WTC11 (cell line): ENCODE results near the gene KLHL7. TPM values are rescaled to one million over a fixed set of nuclear protein-coding genes. Genes with fewer than 3 reads are reported as not detected.

Experiments
- ATAC-seq: fragments of 200-7000 bp; cut with Tn5 transposase; 2 replicates; pipeline ENCODE4 v1.10.0; 2021; ENCODE audit warnings: mild to moderate bottlenecking, moderate library complexity
- CTCF ChIA-PET: fragments of 300-600 bp; sonication (Branson Sonifier 250); formaldehyde crosslinking; loops from one replicate; lab custom pipeline; 2021; ENCODE audit warnings: antibody characterized with exemption; lab: Charles Lee
- POLR2A ChIA-PET: fragments of 350-600 bp; sonication (Branson Sonifier 250); formaldehyde crosslinking; loops from one replicate; lab custom pipeline; 2021; ENCODE audit warnings: antibody characterized with exemption; lab: Charles Lee
- DNase-seq: peaks from one replicate; pipeline ENCODE4 v3.0.0; 2021; ENCODE audit warnings: low spot score
- H3K27ac Mint-ChIP-seq: 2 replicates; pipeline ENCODE4 v1.8.0; 2021; ENCODE audit warnings: mixed read lengths
- H3K27me3 Mint-ChIP-seq: 2 replicates; pipeline ENCODE4 v1.8.0; 2021; ENCODE audit warnings: low read depth, mild to moderate bottlenecking, moderate library complexity, mixed read lengths
- H3K36me3 Mint-ChIP-seq: 2 replicates; pipeline ENCODE4 v1.8.0; 2021; ENCODE audit warnings: mixed read lengths
- H3K4me1 Mint-ChIP-seq: 2 replicates; pipeline ENCODE4 v1.8.0; 2022; ENCODE audit warnings: mixed read lengths
- H3K4me3 Mint-ChIP-seq: 2 replicates; pipeline ENCODE4 v1.8.0; 2021; ENCODE audit warnings: mild to moderate bottlenecking, moderate library complexity, mixed read lengths
- H3K9me3 Mint-ChIP-seq: 2 replicates; pipeline ENCODE4 v1.8.0; 2021; ENCODE audit warnings: mixed read lengths
- E2F5 ChIP-seq: sonication (generic); formaldehyde crosslinking; IDR thresholded peaks from 2 replicates; pipeline ENCODE4 v1.8.1; 2022; ENCODE audit warnings: mild to moderate bottlenecking, moderate library complexity, missing genetic modification reagents
- EMX1 ChIP-seq: fragments of 250-450 bp; sonication (Bioruptor Pico); IDR thresholded peaks from 2 replicates; pipeline ENCODE4 v1.8.0; 2021; ENCODE audit warnings: mild to moderate bottlenecking
- IRF2 ChIP-seq: sonication (generic); formaldehyde crosslinking; IDR thresholded peaks from 2 replicates; pipeline ENCODE4 v1.8.0; 2022; ENCODE audit warnings: low read depth, missing genetic modification reagents, borderline replicate concordance
- JUN ChIP-seq: sonication (generic); formaldehyde crosslinking; IDR thresholded peaks from 2 replicates; pipeline ENCODE4 v1.8.0; 2023; ENCODE audit warnings: mild to moderate bottlenecking, missing genetic modification reagents
- MAX ChIP-seq: sonication (generic); formaldehyde crosslinking; IDR thresholded peaks from 2 replicates; pipeline ENCODE4 v1.8.0; 2022; ENCODE audit warnings: mild to moderate bottlenecking, missing genetic modification reagents
- MYBL2 ChIP-seq: sonication (generic); formaldehyde crosslinking; IDR thresholded peaks from 2 replicates; pipeline ENCODE4 v1.8.1; 2023; ENCODE audit warnings: mild to moderate bottlenecking, moderate library complexity, missing genetic modification reagents
- NFATC4 ChIP-seq: fragments of 250-450 bp; sonication (Bioruptor Pico); IDR thresholded peaks from 2 replicates; pipeline ENCODE4 v1.9.0; 2021; ENCODE audit warnings: mild to moderate bottlenecking
- NR2C2 ChIP-seq: sonication (generic); formaldehyde crosslinking; IDR thresholded peaks from 2 replicates; pipeline ENCODE4 v1.8.0; 2022; ENCODE audit warnings: mild to moderate bottlenecking, missing genetic modification reagents
- NR3C1 ChIP-seq: sonication (generic); formaldehyde crosslinking; conservative IDR thresholded peaks from 2 replicates; pipeline ENCODE4 v1.8.1; 2023; ENCODE audit warnings: low read depth, mild to moderate bottlenecking, missing genetic modification reagents
- PRDM15 ChIP-seq: sonication (generic); formaldehyde crosslinking; IDR thresholded peaks from 2 replicates; pipeline ENCODE4 v1.8.0; 2022; ENCODE audit warnings: missing genetic modification reagents
- RELA ChIP-seq: sonication (generic); formaldehyde crosslinking; IDR thresholded peaks from 2 replicates; pipeline ENCODE4 v1.8.1; 2022; ENCODE audit warnings: missing genetic modification reagents, mild to moderate bottlenecking, borderline replicate concordance
- SP1 ChIP-seq: sonication (generic); formaldehyde crosslinking; conservative IDR thresholded peaks from 2 replicates; pipeline ENCODE4 v1.8.1; 2022; ENCODE audit warnings: missing genetic modification reagents
- USF1 ChIP-seq: sonication (generic); formaldehyde crosslinking; IDR thresholded peaks from 2 replicates; pipeline ENCODE4 v1.8.0; 2022; ENCODE audit warnings: mild to moderate bottlenecking, missing genetic modification reagents
- ZNF423 ChIP-seq: fragments of 250-450 bp; sonication (Bioruptor Pico); IDR thresholded peaks from 2 replicates; pipeline ENCODE4 v2.1.2; 2022; ENCODE audit warnings: mild to moderate bottlenecking, moderate library complexity
- total RNA-seq: library from RNA; stranded (reverse); gene quantifications from 3 replicates; pipeline ENCODE4 v1.2.3, GENCODE V29; 2021
- TF ChIP-seq, protein P1 (sequence below): fragments of 250-450 bp; sonication (Bioruptor Pico); IDR thresholded peaks from 2 replicates; pipeline ENCODE4 v1.9.0; 2021; ENCODE audit warnings: mild to moderate bottlenecking
- TF ChIP-seq, protein P2 (sequence below): sonication (generic); formaldehyde crosslinking; IDR thresholded peaks from 2 replicates; pipeline ENCODE4 v1.8.0; 2023; ENCODE audit warnings: mild to moderate bottlenecking, missing genetic modification reagents

The KLHL7 gene
- total RNA-seq, 1 experiment from 2014 or later, result 82.1 TPM

- POLR2A ChIA-PET, result no interaction called here
- Mint-ChIP-seq H3K4me3 (no peak overlapping the region), H3K9me3 (no peaks in the 10 kb centered on the region), H3K4me1 (no peaks in the 10 kb centered on the region), H3K27me3 (no peaks in the 10 kb centered on the region), H3K27ac (no peak overlapping the region), H3K36me3 (peaks cover 11% of the 10 kb centered on the region)
- no peak for DNase-seq
- ATAC-seq, result no peak
- TF ChIP-seq NR2C2 (CRISPR knock-in tag) (no peak), PRDM15 (CRISPR knock-in tag) (no peak), IRF2 (no peak), JUN (CRISPR knock-in tag) (no peak), USF1 (CRISPR knock-in tag) (no peak), EMX1 (no peak), ZNF423 (no peak), MAX (CRISPR knock-in tag) (no peak), NR3C1 (CRISPR knock-in tag) (no peak), SP1 (CRISPR knock-in tag) (no peak), RELA (CRISPR knock-in tag) (no peak), E2F5 (no peak), MYBL2 (CRISPR knock-in tag) (no peak)
- TF ChIP-seq, protein P1, sequence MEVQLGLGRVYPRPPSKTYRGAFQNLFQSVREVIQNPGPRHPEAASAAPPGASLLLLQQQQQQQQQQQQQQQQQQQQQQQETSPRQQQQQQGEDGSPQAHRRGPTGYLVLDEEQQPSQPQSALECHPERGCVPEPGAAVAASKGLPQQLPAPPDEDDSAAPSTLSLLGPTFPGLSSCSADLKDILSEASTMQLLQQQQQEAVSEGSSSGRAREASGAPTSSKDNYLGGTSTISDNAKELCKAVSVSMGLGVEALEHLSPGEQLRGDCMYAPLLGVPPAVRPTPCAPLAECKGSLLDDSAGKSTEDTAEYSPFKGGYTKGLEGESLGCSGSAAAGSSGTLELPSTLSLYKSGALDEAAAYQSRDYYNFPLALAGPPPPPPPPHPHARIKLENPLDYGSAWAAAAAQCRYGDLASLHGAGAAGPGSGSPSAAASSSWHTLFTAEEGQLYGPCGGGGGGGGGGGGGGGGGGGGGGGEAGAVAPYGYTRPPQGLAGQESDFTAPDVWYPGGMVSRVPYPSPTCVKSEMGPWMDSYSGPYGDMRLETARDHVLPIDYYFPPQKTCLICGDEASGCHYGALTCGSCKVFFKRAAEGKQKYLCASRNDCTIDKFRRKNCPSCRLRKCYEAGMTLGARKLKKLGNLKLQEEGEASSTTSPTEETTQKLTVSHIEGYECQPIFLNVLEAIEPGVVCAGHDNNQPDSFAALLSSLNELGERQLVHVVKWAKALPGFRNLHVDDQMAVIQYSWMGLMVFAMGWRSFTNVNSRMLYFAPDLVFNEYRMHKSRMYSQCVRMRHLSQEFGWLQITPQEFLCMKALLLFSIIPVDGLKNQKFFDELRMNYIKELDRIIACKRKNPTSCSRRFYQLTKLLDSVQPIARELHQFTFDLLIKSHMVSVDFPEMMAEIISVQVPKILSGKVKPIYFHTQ (CRISPR knock-in tag), result no peak
- TF ChIP-seq, protein P2, sequence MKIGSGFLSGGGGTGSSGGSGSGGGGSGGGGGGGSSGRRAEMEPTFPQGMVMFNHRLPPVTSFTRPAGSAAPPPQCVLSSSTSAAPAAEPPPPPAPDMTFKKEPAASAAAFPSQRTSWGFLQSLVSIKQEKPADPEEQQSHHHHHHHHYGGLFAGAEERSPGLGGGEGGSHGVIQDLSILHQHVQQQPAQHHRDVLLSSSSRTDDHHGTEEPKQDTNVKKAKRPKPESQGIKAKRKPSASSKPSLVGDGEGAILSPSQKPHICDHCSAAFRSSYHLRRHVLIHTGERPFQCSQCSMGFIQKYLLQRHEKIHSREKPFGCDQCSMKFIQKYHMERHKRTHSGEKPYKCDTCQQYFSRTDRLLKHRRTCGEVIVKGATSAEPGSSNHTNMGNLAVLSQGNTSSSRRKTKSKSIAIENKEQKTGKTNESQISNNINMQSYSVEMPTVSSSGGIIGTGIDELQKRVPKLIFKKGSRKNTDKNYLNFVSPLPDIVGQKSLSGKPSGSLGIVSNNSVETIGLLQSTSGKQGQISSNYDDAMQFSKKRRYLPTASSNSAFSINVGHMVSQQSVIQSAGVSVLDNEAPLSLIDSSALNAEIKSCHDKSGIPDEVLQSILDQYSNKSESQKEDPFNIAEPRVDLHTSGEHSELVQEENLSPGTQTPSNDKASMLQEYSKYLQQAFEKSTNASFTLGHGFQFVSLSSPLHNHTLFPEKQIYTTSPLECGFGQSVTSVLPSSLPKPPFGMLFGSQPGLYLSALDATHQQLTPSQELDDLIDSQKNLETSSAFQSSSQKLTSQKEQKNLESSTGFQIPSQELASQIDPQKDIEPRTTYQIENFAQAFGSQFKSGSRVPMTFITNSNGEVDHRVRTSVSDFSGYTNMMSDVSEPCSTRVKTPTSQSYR (CRISPR knock-in tag), result no peak
- CTCF ChIA-PET, result interaction anchor here (1.1 to 1.3 kb wide), 2 partner anchors 72 to 115 kb away, joined by 3 to 5 read pairs; no protein-coding TSS in a partner anchor
Measured at GRCh38 chr7:23157679-23158078, 52.1 kb downstream of the KLHL7 start.

DNA sequence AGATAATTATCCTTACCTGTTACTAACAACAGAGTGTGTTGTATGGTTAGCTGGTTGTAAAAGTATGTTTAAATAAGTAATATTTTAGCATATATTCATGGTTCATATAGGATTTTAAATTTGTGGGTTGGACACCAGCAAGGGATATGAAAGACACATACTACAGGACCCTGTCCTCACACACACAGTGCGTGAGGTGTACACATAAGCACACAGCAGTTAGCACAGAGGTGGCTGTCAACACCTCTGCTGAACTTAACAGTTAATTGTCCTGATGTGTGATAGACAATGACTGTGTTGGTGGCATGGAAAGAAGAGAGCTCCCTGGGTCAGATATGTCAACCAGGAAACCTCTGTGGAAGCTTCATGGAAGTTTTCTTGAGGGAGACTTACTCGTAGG, 53.0 kb downstream of the KLHL7 start:
- no peaks in the 10 kb centered on the region for H3K9me3 Mint-ChIP-seq
- H3K27me3 Mint-ChIP-seq, result no peaks in the 10 kb centered on the region
- H3K4me1 Mint-ChIP-seq, result no peaks in the 10 kb centered on the region
- CTCF ChIA-PET, result interaction anchor here (0.7 to 1.3 kb wide), 2 partner anchors 57 to 73 kb away, joined by 3 to 5 read pairs; no protein-coding TSS in a partner anchor
- no peak overlapping the region for H3K4me3 Mint-ChIP-seq
- ATAC-seq, result no peak
- no peak for TF ChIP-seq NFATC4 (CRISPR knock-in tag)
- TF ChIP-seq, all 79 proteins: peak for 0
- no peak for DNase-seq
- Mint-ChIP-seq H3K27ac (no peak overlapping the region), H3K36me3 (peaks cover 8% of the 10 kb centered on the region; the same call in 1 of the 2 replicates)
- POLR2A ChIA-PET, result no interaction called here
